Measurements from ENCODE around the gene DDX51. TPM values are rescaled to one million over a fixed set of nuclear protein-coding genes. Genes with fewer than 3 reads are reported as not detected.
A peak's percentile ranks its signal among the peaks of the same experiment; 100 is the strongest.

DDX51 gene
- total RNA-seq, 1 donor from 2014 or later, result 28.1 TPM

GRCh38 chr12:132141976-132142678, 2.0 kb downstream of the DDX51 start:
- peaks cover 9% of the 10 kb centered on the region for H3K27me3 Mint-ChIP-seq
- peaks cover 5% of the 10 kb centered on the region for H3K36me3 Mint-ChIP-seq (ENCODE audit: insufficient read depth)
- peak overlapping the region; percentile 79 for H3K27ac Mint-ChIP-seq
- peaks cover 11% of the 10 kb centered on the region for H3K4me1 Mint-ChIP-seq (ENCODE audit: low read depth)
- peak overlapping the region; percentile 75 for H3K4me3 Mint-ChIP-seq (ENCODE audit: low read depth)
- H3K9me3 Mint-ChIP-seq (ENCODE audit: low read depth), result no peaks in the 10 kb centered on the region
- TF ChIP-seq CTCF (IDR thresholded peaks at IDR 0.05; ENCODE audit: unreplicated experiment), result no peak
- DNase-seq (ENCODE audit: low spot score, unreplicated experiment), result no peak

GRCh38 chr12:132140918-132141841, 2.9 kb downstream of the DDX51 start:
- no peak for TF ChIP-seq CTCF (IDR thresholded peaks at IDR 0.05; ENCODE audit: unreplicated experiment)
- peaks cover 16% of the 10 kb centered on the region for H3K27me3 Mint-ChIP-seq
- no peak for DNase-seq (ENCODE audit: low spot score, unreplicated experiment)
- H3K4me1 Mint-ChIP-seq (ENCODE audit: low read depth), result peaks cover 12% of the 10 kb centered on the region
- peaks cover 7% of the 10 kb centered on the region for H3K36me3 Mint-ChIP-seq (ENCODE audit: insufficient read depth)
- H3K4me3 Mint-ChIP-seq (ENCODE audit: low read depth), result no peak overlapping the region
- no peaks in the 10 kb centered on the region for H3K9me3 Mint-ChIP-seq (ENCODE audit: low read depth)
- no peak overlapping the region for H3K27ac Mint-ChIP-seq

GRCh38 chr12:132140501-132140900, 3.6 kb downstream of the DDX51 start:
- TF ChIP-seq CTCF (IDR thresholded peaks at IDR 0.05; ENCODE audit: unreplicated experiment), result no peak
- H3K4me1 Mint-ChIP-seq (ENCODE audit: low read depth), result peaks cover 12% of the 10 kb centered on the region
- peaks cover 7% of the 10 kb centered on the region for H3K36me3 Mint-ChIP-seq (ENCODE audit: insufficient read depth)
- no peak overlapping the region for H3K27ac Mint-ChIP-seq
- H3K4me3 Mint-ChIP-seq (ENCODE audit: low read depth), result peak overlapping the region; percentile 45
- H3K9me3 Mint-ChIP-seq (ENCODE audit: low read depth), result no peaks in the 10 kb centered on the region
- peaks cover 16% of the 10 kb centered on the region for H3K27me3 Mint-ChIP-seq
- DNase-seq (ENCODE audit: low spot score, unreplicated experiment), result no peak

DNA sequence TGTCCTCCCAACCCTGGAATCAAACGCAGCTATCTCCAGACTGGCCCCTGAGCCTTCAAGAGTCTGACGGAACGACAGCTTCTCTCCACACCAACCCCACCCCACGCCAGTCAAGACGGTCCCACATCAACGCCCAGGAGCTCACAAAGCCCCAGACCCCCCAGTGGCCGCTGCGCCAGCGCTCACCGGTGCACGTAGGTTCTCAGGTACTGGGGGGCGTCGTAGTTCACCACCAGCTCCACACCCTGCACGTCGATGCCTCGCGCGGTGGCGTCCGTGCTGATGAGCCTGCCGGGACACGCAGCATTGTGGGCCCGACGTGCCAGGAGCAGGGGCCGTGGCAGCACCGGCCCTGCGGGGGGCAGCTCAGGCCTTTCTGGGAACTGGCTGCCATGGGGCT, 4.2 kb downstream of the DDX51 start:
- TF ChIP-seq CTCF (IDR thresholded peaks at IDR 0.05; ENCODE audit: unreplicated experiment), result no peak
- no peak for DNase-seq (ENCODE audit: low spot score, unreplicated experiment)
- Mint-ChIP-seq H3K4me3 (ENCODE audit: low read depth) (no peak overlapping the region), H3K4me1 (ENCODE audit: low read depth) (peaks cover 9% of the 10 kb centered on the region), H3K9me3 (ENCODE audit: low read depth) (no peaks in the 10 kb centered on the region), H3K27ac (no peak overlapping the region), H3K27me3 (peaks cover 16% of the 10 kb centered on the region), H3K36me3 (ENCODE audit: insufficient read depth) (peaks cover 7% of the 10 kb centered on the region)
